ENCODE measurements around the gene MYO5B.

The MYO5B gene

DNA sequence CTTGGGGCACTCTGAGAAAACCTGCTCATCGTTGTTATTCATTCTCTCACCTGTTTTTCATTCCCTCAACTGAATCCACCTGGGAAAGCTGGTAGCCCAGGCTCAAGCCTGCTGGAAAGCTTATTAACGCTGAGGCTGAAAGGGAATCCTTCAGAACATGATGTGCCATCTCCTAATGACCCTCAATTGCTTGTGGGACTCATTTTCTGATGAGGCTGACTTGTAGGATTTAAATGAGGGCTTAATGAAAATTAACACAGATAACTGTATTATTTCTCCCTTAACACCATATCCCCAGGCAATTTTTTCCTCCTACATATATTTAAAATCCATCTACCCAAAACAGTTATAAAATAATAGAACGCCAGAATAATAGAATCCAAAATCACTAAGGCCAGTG, 218.9 kb downstream of the MYO5B start:
- in situ Hi-C loops (cut with MboI; ENCODE audit: low sequenced_read_pairs): no loop called here

DNA sequence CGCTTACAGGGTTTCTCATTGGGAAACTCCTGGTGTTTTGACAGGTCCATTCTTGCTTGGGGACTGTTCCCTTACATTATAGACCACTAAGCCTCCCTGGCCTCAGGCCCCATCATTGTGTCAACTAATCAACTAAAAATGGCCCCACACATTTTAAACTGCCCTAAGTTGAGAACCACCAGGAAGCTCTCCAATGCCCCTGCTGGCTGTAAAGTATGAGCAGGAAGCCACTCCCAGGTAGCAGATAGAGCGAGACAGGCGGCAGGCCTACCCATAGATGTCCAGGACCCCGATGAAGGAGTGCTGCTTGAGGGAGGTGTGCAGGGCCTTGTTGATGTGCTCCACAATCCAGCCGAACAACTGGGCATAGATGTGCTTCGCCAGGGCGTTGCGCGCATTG, 220.9 kb downstream of the MYO5B start:
- in situ Hi-C loops (cut with MboI; ENCODE audit: low sequenced_read_pairs): no loop called here

DNA sequence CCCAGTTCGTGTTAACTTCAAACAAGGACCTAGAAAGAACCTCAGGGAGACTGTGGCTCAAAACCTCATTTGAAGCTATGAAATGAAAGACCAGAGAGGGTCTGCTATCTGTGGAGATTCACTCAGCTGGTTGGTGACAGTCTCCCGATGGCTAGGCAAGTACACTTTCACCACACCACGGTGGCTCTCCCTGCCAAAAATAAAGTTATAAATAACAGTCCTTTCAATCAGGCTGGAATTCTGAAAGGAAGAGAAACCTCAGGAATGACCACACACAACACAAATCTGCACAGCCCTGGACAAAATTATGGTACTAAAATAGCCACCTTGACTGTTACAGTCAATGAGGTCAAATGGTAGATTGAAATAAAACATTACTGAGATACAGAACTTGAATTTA, 221.4 kb downstream of the MYO5B start:
- in situ Hi-C loops (cut with MboI; ENCODE audit: low sequenced_read_pairs): no loop called here

DNA sequence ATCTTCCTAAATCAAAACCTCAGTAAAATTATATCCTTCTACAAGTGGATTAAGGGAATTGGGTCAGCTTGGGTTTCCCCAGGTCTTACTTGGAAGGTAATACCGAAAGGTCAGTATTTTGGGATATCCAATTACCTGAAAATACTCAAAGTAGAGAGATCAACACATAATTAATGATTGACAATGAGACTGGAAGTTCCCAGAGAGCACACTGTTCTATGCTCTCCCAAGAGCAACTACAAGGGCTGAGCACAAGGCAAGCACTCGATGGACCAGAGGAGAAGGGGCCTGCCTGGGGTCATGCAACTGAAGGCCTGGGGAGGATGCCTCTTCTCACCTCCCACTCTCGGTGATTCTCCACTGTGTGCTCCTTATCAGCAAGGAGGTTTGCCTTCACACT, 222.4 kb downstream of the MYO5B start:
- in situ Hi-C loops (cut with MboI; ENCODE audit: low sequenced_read_pairs): no loop called here

DNA sequence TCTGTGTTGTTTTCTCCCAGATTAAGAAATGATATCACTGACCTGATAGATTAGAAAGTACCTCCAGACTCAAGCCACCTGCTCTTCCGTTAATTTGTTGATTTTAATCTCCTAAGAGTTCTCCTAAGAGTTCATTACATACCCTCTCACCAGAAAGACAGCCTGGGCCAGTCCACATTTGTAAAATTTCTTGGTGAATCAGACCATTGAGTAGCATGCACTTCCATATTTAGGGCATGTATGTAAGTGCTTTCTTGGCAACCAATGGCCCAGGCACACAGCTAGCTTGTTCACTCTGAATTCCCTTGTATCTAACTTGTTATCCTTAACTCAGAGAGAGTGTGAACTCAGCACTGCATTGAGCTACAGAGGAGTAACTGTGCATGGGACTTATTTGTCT, 223.5 kb downstream of the MYO5B start:
- in situ Hi-C loops (cut with MboI; ENCODE audit: low sequenced_read_pairs): no loop called here

GRCh38 chr18:49970319-49970718, 224.6 kb downstream of the MYO5B start:
- in situ Hi-C loops (cut with MboI; ENCODE audit: low sequenced_read_pairs): no loop called here

- in situ Hi-C loops (cut with MboI; ENCODE audit: low sequenced_read_pairs): no loop called here
Measured at GRCh38 chr18:49968644-49969309, 226.2 kb downstream of the MYO5B start.

DNA sequence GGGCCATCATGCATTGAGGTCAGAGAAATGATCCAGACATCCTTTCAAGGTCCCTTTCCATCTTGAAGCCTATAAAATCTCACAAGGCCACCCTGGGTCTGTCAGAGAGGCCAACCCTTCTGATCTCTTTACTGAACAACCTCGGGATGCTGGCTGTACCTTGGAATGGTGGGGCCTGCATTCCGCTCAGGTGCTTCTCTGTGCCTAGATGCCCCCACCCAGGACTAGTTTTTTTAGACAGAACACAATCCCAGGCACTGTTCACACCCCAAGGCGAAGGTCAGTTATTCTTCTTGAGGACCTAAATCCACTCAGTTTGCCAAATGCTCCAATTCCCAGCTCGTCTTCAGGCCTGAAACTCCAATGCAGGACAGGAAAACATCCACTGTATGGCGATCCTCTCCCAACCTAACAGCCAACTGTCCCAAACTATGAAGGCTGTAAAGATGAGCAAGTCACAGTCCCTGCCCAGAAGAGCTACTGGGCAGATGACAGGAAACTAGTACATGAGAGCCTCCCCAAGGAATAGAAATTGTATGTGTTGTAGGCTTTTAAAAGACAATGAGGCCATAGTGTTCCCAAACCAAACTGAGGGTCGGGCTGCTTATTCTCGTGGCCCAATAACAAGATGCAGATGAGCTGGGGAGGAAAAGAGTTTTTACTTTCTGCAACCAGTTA, 227.2 kb downstream of the MYO5B start:
- in situ Hi-C loops (cut with MboI; ENCODE audit: low sequenced_read_pairs): no loop called here

- in situ Hi-C loops (cut with MboI; ENCODE audit: low sequenced_read_pairs): no loop called here
Measured at GRCh38 chr18:49967171-49967570, 227.8 kb downstream of the MYO5B start.

- in situ Hi-C loops (cut with MboI; ENCODE audit: low sequenced_read_pairs): no loop called here
Measured at GRCh38 chr18:49966090-49966489, 228.9 kb downstream of the MYO5B start.

DNA sequence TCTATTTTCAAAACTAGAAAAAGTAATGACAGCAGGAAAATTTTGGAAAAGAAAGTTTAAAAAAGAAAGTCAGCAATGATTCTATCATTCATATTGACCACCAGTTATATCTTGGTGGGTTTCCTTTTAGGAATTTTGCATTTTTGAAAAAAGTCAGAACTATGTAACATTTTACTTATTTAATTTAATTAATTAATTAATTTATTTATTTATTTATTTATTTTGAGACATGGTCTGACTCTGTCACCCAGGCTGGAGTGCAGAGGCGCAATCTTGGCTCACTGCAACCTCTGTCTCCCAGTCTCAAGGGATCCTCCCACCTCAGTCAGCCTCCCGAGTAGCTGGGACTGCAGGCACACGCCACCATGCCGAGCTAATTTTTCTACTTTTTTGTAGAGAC, 231.7 kb downstream of the MYO5B start:
- in situ Hi-C loops (cut with MboI; ENCODE audit: low sequenced_read_pairs): no loop called here

DNA sequence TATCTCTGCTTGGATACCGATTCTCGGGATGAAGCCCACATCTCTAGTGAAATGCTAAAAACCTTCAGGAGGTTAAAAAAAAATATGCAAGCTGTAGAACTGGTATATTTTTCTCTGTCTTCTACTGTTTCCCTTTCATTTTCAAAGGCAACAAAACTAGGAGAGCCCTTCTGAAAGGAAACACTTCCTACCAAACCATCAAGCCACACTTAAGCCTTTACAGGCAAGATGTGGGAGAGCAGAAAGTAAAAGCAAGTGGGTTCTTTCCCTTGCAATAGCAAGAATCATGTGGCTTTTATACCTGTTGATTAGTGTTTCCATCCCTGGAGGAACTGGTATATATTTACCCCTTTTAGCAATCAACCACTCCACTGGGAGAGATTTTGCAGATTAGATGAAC, 233.7 kb downstream of the MYO5B start:
- in situ Hi-C loops (cut with MboI; ENCODE audit: low sequenced_read_pairs): no loop called here

GRCh38 chr18:49960376-49960775, 234.6 kb downstream of the MYO5B start:
- in situ Hi-C loops (cut with MboI; ENCODE audit: low sequenced_read_pairs): no loop called here

GRCh38 chr18:49959176-49959575, 235.8 kb downstream of the MYO5B start:
- in situ Hi-C loops (cut with MboI; ENCODE audit: low sequenced_read_pairs): no loop called here

- in situ Hi-C loops (cut with MboI; ENCODE audit: low sequenced_read_pairs): no loop called here
Measured at GRCh38 chr18:49955263-49955662, 239.7 kb downstream of the MYO5B start.

GRCh38 chr18:49953391-49953790, 241.6 kb downstream of the MYO5B start:
- in situ Hi-C loops (cut with MboI; ENCODE audit: low sequenced_read_pairs): no loop called here

DNA sequence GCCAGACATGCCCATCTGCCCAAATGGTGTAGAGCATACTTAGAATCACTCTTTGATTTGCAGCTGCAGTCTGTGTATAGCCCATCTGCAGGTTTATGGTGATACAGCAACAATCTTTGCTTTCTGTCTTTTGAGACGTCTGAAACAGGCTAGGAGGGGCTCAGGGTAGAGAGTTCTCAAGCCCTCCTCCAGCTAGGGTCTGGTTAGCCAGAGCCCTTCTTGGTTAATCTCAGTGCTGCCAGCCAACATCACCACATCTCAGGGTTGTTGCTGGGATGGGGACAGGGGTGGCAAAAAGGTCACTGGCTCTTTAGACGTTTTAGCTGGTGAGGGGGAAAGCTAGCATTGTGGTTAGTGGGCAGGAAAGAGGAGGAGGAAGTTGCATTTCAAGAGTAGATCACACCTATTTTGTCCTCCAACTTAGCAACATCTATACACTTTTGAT, 245.0 kb downstream of the MYO5B start:
- in situ Hi-C loops (cut with MboI; ENCODE audit: low sequenced_read_pairs): no loop called here

GRCh38 chr18:49948975-49949374, 246.0 kb downstream of the MYO5B start:
- in situ Hi-C loops (cut with MboI; ENCODE audit: low sequenced_read_pairs): no loop called here

DNA sequence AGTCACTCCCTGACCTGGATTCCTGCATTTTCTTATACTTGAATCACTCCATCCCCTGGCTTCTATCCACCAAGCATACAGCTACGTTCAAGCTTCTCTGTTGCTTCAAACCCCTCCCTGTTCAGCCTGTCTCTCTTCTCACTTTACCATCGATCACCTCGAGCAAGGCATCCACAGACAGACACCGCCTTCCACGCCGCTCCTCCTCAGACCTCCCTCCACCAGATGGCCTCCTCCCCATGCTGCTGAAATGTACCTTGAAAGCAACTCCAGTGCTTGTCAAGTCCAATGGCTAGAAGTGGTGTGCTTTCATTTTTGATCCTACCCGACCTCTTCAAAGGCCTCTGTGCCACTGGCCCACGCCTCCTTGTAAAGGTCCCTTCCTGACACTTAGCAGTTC, 250.3 kb downstream of the MYO5B start:
- in situ Hi-C loops (cut with MboI; ENCODE audit: low sequenced_read_pairs): no loop called here

- in situ Hi-C loops (cut with MboI; ENCODE audit: low sequenced_read_pairs): no loop called here
Measured at GRCh38 chr18:49936821-49937220, 258.1 kb downstream of the MYO5B start.

DNA sequence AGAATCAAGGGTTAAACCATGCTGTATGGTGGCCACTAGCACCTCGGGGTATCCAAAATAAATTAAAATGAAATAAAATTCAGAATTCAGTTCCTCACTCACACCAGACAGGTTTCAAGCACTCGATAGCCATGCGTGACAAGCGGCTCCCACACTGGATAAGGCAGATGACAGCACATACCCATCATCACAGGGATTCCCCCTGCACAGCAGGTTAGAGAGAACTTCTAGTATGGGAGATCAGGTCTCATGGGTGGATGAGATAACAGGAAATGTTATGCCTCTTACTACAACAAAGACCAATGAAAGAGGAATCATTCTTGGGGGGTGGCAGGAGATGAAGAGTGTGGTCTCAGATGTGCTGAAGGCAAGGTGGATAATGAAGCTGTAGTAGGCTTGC, 259.7 kb downstream of the MYO5B start:
- in situ Hi-C loops (cut with MboI; ENCODE audit: low sequenced_read_pairs): no loop called here

DNA sequence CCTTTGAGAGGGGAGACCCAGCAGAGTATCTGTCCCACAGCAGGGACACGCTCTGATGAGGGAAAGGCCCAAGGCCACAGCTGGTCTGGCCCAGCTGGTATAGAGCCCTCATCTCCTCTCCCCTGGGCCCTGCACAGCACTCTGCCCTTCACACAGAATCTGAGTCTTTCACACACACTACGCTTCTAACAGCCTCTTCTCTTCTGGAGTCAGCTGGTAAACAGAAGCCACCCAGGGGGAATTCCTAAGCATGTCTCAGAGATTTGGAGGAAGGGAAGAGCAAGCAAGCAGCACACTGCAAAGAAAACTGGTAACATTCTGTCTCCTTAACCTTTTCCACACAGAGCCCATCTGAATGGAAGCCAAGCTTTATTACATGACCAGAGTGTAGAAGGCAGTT, 260.5 kb downstream of the MYO5B start:
- in situ Hi-C loops (cut with MboI; ENCODE audit: low sequenced_read_pairs): no loop called here
